K562 (cell line): ENCODE measurements around the gene STMN3. TPM values are rescaled to one million over a fixed set of nuclear protein-coding genes. Genes with fewer than 3 reads are reported as not detected.
A peak's percentile ranks its signal among the peaks of the same experiment; 100 is the strongest.

Source experiments
- BCL6 ChIP-seq: fragments of 250-450 bp; sonication (Bioruptor Pico); IDR thresholded peaks from 2 replicates; pipeline ENCODE4 v1.4.0; 2020
- FIP1L1 ChIP-seq: fragments of 200-400 bp; formaldehyde crosslinking; IDR thresholded peaks from 2 replicates; pipeline ENCODE4 v1.6.1; 2018; ENCODE audit warnings: mild to moderate bottlenecking, low read depth, low read length; ENCODE audit not compliant: poor library complexity, severe bottlenecking
- FOSL1 ChIP-seq: fragments of 200-800 bp; sonication (Bioruptor generic); conservative IDR thresholded peaks from 2 replicates; pipeline ENCODE4 v1.6.1; 2016; ENCODE audit warnings: missing genetic modification characterization, missing compliant biosample characterization
- FOXK1 ChIP-seq: sonication (generic); formaldehyde crosslinking; IDR thresholded peaks from 2 replicates; pipeline ENCODE4 v1.8.0; 2022; ENCODE audit warnings: missing genetic modification reagents, mild to moderate bottlenecking, borderline replicate concordance
- GMEB1 ChIP-seq: fragments of 250-450 bp; sonication (Bioruptor Pico); IDR thresholded peaks from 2 replicates; pipeline ENCODE4 v1.4.0; 2020; ENCODE audit warnings: mild to moderate bottlenecking
- KDM1A ChIP-seq, 2 experiments: fragments of 450-650 bp; IDR thresholded peaks; 2 replicates each; pipeline ENCODE4 v1.6.1; 2016; ENCODE audit warnings: mild to moderate bottlenecking in 2 of 2
- KDM4B ChIP-seq, 2 experiments: fragments of 450-650 bp in 1 of 2; sonication (generic) in 1 of 2; IDR thresholded peaks; 2 replicates each; pipeline ENCODE4 v1.6.1; 2016 to 2017; ENCODE audit warnings: borderline replicate concordance in 2 of 2, antibody characterized with exemption in 1 of 2, low read depth in 1 of 2, mild to moderate bottlenecking in 1 of 2
- KLF16 ChIP-seq: IDR thresholded peaks from 2 replicates; pipeline ENCODE4 v1.6.1; 2016; ENCODE audit warnings: antibody characterized with exemption
- L3MBTL2 ChIP-seq: fragments of 450-650 bp; IDR thresholded peaks from 2 replicates; pipeline ENCODE4 v1.6.1; 2016; ENCODE audit warnings: mild to moderate bottlenecking, moderate library complexity
- MYNN ChIP-seq, 2 experiments: sonication (generic); formaldehyde crosslinking in 1 of 2; IDR thresholded peaks; 2 replicates each; pipeline versions ENCODE4 v1.5.0 to v1.6.1; 2016 to 2020; ENCODE audit warnings: antibody characterized with exemption in 1 of 2, missing genetic modification reagents in 1 of 2
- NRF1 ChIP-seq, 2 experiments: fragments of 450-650 bp; IDR thresholded peaks in 1 of 2; conservative IDR thresholded peaks in 1 of 2; 2 replicates each; pipeline ENCODE4 v1.6.1; 2014; ENCODE audit warnings: mild to moderate bottlenecking in 2 of 2
- POLR2AphosphoS5 ChIP-seq: IDR thresholded peaks from 2 replicates; pipeline ENCODE4 v1.6.1; 2011; ENCODE audit warnings: mild to moderate bottlenecking, low read depth, low read length, moderate library complexity; ENCODE audit not compliant: control insufficient read depth, insufficient read depth
- POU5F1 ChIP-seq: fragments of 150-350 bp; IDR thresholded peaks from 2 replicates; pipeline ENCODE4 v1.6.1; 2014; ENCODE audit warnings: borderline replicate concordance, low read length, low read depth, mild to moderate bottlenecking; ENCODE audit not compliant: partially characterized antibody
- PRPF4 ChIP-seq: fragments of 200-400 bp; formaldehyde crosslinking; IDR thresholded peaks from one replicate; pipeline ENCODE4 v1.6.1; 2017; ENCODE audit warnings: low read length, low read depth, mild to moderate bottlenecking; ENCODE audit not compliant: insufficient read depth, poor library complexity, severe bottlenecking
- RBFOX2 ChIP-seq: fragments of 200-400 bp; formaldehyde crosslinking; IDR thresholded peaks from 2 replicates; pipeline ENCODE4 v1.6.1; 2017; ENCODE audit warnings: low read depth, mild to moderate bottlenecking, low read length, moderate library complexity
- SIN3B ChIP-seq: fragments of 450-650 bp; IDR thresholded peaks from 2 replicates; pipeline ENCODE4 v1.6.1; 2017; ENCODE audit warnings: low read depth, mild to moderate bottlenecking, moderate library complexity
- TAF7 ChIP-seq: fragments of 450-650 bp; IDR thresholded peaks from 2 replicates; pipeline ENCODE4 v1.6.1; 2016; ENCODE audit warnings: missing genetic modification characterization, missing compliant biosample characterization
- ZNF280B ChIP-seq: fragments of 250-450 bp; sonication (Bioruptor Pico); IDR thresholded peaks from 2 replicates; pipeline ENCODE4 v1.5.1; 2021; ENCODE audit warnings: mild to moderate bottlenecking
- ZNF584 ChIP-seq: fragments of 200-800 bp; sonication (Bioruptor generic); IDR thresholded peaks from 2 replicates; pipeline ENCODE4 v1.6.1; 2016; ENCODE audit warnings: low read depth, mild to moderate bottlenecking, missing genetic modification characterization, missing compliant biosample characterization
- ZNF609 ChIP-seq: sonication (generic); formaldehyde crosslinking; IDR thresholded peaks from 2 replicates; pipeline ENCODE4 v1.8.1; 2023; ENCODE audit warnings: missing genetic modification reagents, mild to moderate bottlenecking, borderline replicate concordance
- polyA plus RNA-seq, 8 experiments: library from polyadenylated mRNA; depleted of rRNA in 4 of 8; stranded (reverse) in 5 of 8; unstranded in 3 of 8; fragments of >200 nt; fragmentation: Nextera tagmentation in 2 of 8; fragmentation: Illumina TruSeq in 1 of 8; extraction: Ambion mirVana in 2 of 8; extraction: Trizol in 1 of 8; gene quantifications; 2 replicates each; pipeline versions ENCODE4 v1.2.1 to v1.2.3, GENCODE V29; 2011 to 2014; ENCODE audit warnings: inconsistent platforms in 1 of 8, missing spikeins in 1 of 8
- total RNA-seq, 7 experiments: library from RNA; depleted of rRNA in 6 of 7; stranded (reverse); fragments of >200 nt in 6 of 7; fragmentation: Illumina TruSeq in 2 of 7; extraction: Trizol in 2 of 7; gene quantifications; 2 replicates each; pipeline versions ENCODE4 v1.2.1 to v1.2.3, GENCODE V29; 2011 to 2021; ENCODE audit warnings: low replicate concordance in 1 of 7

The STMN3 gene
- total and polyA plus RNA-seq, 9 of the 15 experiments (the other 6 are each of a cell fraction or from before 2014, with no cell fraction given) = 0.70 to 65.6 (median 29.4) TPM

- TF ChIP-seq BCL6 (CRISPR knock-in tag) (no peak), L3MBTL2 (peak; percentile 79; the same call in 1 of the 2 replicates), SIN3B (peak; percentile 29; the same call in 1 of the 2 replicates), FOXK1 (CRISPR knock-in tag) (no peak), FOSL1 (tag) (no peak), KLF16 (no peak), ZNF280B (CRISPR knock-in tag) (no peak), GMEB1 (no peak), TAF7 (tag) (no peak), ZNF584 (no peak), ZNF609 (no peak), POU5F1 (no peak), KDM4B (IDR thresholded peaks at IDR 0.05; ENCODE audit: borderline replicate concordance in 2 of 2, low read depth in 1 of 2) (no peak), KDM1A (IDR thresholded peaks at IDR 0.05) (no peak), NRF1 (conservative IDR thresholded peaks at IDR 0.05 in 1 of 2, IDR thresholded peaks at IDR 0.05 in 1 of 2) (peak; percentile 89 to 91), RBFOX2 (peak; percentile 50), MYNN (IDR thresholded peaks at IDR 0.05) (0 out of 2 replicates have a peak, but pooled peaks have one; percentile 17), MYNN (CRISPR knock-in tag; IDR thresholded peaks at IDR 0.05) (no peak), FIP1L1 (peak; percentile 37), POLR2AphosphoS5 (no peak), PRPF4 (no peak)
Observed at GRCh38 chr20:63641792-63642523, 11.3 kb downstream of the STMN3 start (continued).
